ENCODE data around the gene HMCN2.

Gene HMCN2

GRCh38 chr9:130309689-130310455 is 44.3 kb downstream of the HMCN2 start:
- no peak for DNase-seq

- no peak for DNase-seq
Observed at GRCh38 chr9:130310456-130310855, 44.9 kb downstream of the HMCN2 start.

- no peak for DNase-seq
Observed at GRCh38 chr9:130311003-130311402, 45.4 kb downstream of the HMCN2 start.

GRCh38 chr9:130311408-130312140 is 46.0 kb downstream of the HMCN2 start:
- no peak for DNase-seq

- DNase-seq: no peak
Observed at GRCh38 chr9:130313103-130313858, 47.7 kb downstream of the HMCN2 start.

- DNase-seq: no peak
Observed at GRCh38 chr9:130315446-130316226, 50.1 kb downstream of the HMCN2 start.

- no peak for DNase-seq
Observed at GRCh38 chr9:130316430-130316829, 50.9 kb downstream of the HMCN2 start.

GRCh38 chr9:130319300-130319699 is 53.7 kb downstream of the HMCN2 start:
- DNase-seq: no peak

- DNase-seq: no peak
Observed at GRCh38 chr9:130319944-130320712, 54.6 kb downstream of the HMCN2 start.

- no peak for DNase-seq
Observed at GRCh38 chr9:130320723-130321481, 55.3 kb downstream of the HMCN2 start.

- DNase-seq: no peak
Observed at GRCh38 chr9:130321539-130321938, 56.0 kb downstream of the HMCN2 start.

- no peak for DNase-seq
Observed at GRCh38 chr9:130323051-130323745, 57.6 kb downstream of the HMCN2 start.

GRCh38 chr9:130325921-130326320 is 60.4 kb downstream of the HMCN2 start:
- DNase-seq: no peak

GRCh38 chr9:130327070-130327780 is 61.7 kb downstream of the HMCN2 start:
- no peak for DNase-seq

GRCh38 chr9:130327781-130328348 is 62.3 kb downstream of the HMCN2 start:
- DNase-seq: no peak

GRCh38 chr9:130328349-130328801 is 62.8 kb downstream of the HMCN2 start:
- no peak for DNase-seq

- no peak for DNase-seq
Observed at GRCh38 chr9:130329061-130329460, 63.5 kb downstream of the HMCN2 start.

GRCh38 chr9:130330202-130330862 is 64.8 kb downstream of the HMCN2 start:
- no peak for DNase-seq

- DNase-seq: no peak
Observed at GRCh38 chr9:130331061-130331460, 65.5 kb downstream of the HMCN2 start.
